ENCODE data around the gene COLGALT1. TPM values are rescaled to one million over a fixed set of nuclear protein-coding genes. Genes with fewer than 3 reads are reported as not detected.

COLGALT1 gene
- total and polyA plus RNA-seq, 10 of the 15 experiments (the other 5 are each of a cell fraction or from before 2014, with no cell fraction given) = 1.2 to 78.8 (median 29.8) TPM

GRCh38 chr19:17579661-17580244 is 24.3 kb downstream of the COLGALT1 start (continued):
- TF ChIP-seq JUND (IDR thresholded peaks at IDR 0.05; ENCODE audit: low read depth, low read length) (no peak), ATF3 (IDR thresholded peaks at IDR 0.05; ENCODE audit: borderline replicate concordance, extremely low read depth, low read depth, low read length) (no peak), SP1 (IDR thresholded peaks at IDR 0.05; ENCODE audit: low read depth, low read length) (peak; percentile 32), E2F4 (IDR thresholded peaks at IDR 0.05; ENCODE audit: low read depth, low read length) (no peak), RCOR1 (conservative IDR thresholded peaks at IDR 0.05; ENCODE audit: low read depth, low read length) (no peak), BACH1 (IDR thresholded peaks at IDR 0.05; ENCODE audit: borderline replicate concordance) (no peak)

DNA sequence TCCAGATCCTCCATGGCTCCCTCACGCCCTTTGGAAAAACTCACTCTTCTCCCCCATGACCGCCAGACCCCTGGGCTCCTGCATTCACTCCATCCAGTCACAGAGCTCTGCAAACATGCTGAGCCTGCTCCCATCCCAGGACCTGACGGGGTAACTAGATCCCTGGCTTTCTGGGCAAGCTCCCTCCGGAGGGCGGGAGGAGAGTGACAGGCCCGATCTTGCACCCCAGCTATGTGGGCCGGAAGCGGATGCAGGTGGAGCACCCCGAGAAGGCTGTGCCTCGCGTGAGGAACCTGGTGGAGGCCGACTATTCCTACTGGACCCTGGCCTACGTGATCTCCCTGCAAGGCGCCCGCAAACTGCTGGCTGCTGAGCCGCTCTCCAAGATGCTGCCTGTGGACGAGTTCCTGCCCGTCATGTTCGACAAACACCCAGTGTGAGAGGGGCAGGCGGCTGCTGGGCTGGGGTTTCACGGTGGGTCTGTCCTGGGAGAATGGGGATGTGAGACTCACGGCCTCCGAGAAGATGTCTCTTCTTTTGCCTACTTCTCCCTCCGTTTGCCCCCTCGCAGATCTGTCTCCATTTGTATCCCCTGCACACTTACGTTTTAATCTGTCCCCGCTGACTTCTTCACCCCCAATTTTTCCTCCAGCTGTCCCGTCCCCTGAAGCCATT is 25.2 kb downstream of the COLGALT1 start:
- intact Hi-C loops (cut with micrococcal nuclease; ENCODE audit: unreplicated experiment) = no loop called here
- H3K9me3 ChIP-seq (replicated peaks; ENCODE audit: control insufficient read depth, insufficient read depth, low read length) = no peaks in the 10 kb centered on the region
- SMC1A ChIA-PET (ENCODE audit: uncharacterized antibody, unreplicated experiment) = no interaction called here

More for the DNA sequence above, 25.2 kb downstream of the COLGALT1 start:
- WGBS (ENCODE audit: insufficient coverage, insufficient replicate concordance, low lambda C conversion rate, missing lambda C conversion rate) = 94% methylated on average over 28 of the region's 28 CpGs
- in situ Hi-C loops (cut with MboI) = no loop called here
- DNase-seq (ENCODE audit: low read depth, low spot score) (no peak), FAIRE-seq (no peak), ATAC-seq (no peak)
- Histone ChIP-seq H3K27ac (ENCODE audit: control insufficient read depth, insufficient read depth) (no peak overlapping the region), H3K27me3 (replicated peaks in 1 of 2; ENCODE audit: control insufficient read depth in 2 of 2, insufficient read depth in 2 of 2, low read length in 1 of 2) (no peaks in the 10 kb centered on the region), H3K4me1 (ENCODE audit: control insufficient read depth, insufficient read depth, low read length) (no peaks in the 10 kb centered on the region), H3K9ac (ENCODE audit: control insufficient read depth, insufficient read depth, low read length) (no peak overlapping the region), H3K4me3 (no peak overlapping the region), H2AFZ (ENCODE audit: control insufficient read depth, low read depth, low read length) (no peak overlapping the region), H3K36me3 (ENCODE audit: control insufficient read depth in 2 of 2, insufficient read depth in 2 of 2, low read length in 1 of 2) (peaks cover 8 to 30% of the 10 kb centered on the region in 2 experiments; a peak in 3 of 4 replicates), H4K20me1 (ENCODE audit: control insufficient read depth, insufficient read depth) (no peaks in the 10 kb centered on the region), H3K4me2 (ENCODE audit: control insufficient read depth, insufficient read depth) (no peak overlapping the region), H3K79me2 (ENCODE audit: control insufficient read depth, insufficient read depth, low read length) (no peaks in the 10 kb centered on the region)
- CTCF ChIA-PET = interaction anchor here (1.2 kb wide), 1 partner anchor 84 kb away, joined by 5 read pairs; no protein-coding TSS in a partner anchor
- BruUV-seq (replicated peaks) = no TSS peak
- POLR2A ChIA-PET = interaction anchor here (1.0 kb wide), 1 partner anchor 270 kb away, joined by 3 read pairs; no protein-coding TSS in a partner anchor
- RAD21 ChIA-PET (ENCODE audit: unreplicated experiment) = no interaction called here
- TF ChIP-seq, protein P1, sequence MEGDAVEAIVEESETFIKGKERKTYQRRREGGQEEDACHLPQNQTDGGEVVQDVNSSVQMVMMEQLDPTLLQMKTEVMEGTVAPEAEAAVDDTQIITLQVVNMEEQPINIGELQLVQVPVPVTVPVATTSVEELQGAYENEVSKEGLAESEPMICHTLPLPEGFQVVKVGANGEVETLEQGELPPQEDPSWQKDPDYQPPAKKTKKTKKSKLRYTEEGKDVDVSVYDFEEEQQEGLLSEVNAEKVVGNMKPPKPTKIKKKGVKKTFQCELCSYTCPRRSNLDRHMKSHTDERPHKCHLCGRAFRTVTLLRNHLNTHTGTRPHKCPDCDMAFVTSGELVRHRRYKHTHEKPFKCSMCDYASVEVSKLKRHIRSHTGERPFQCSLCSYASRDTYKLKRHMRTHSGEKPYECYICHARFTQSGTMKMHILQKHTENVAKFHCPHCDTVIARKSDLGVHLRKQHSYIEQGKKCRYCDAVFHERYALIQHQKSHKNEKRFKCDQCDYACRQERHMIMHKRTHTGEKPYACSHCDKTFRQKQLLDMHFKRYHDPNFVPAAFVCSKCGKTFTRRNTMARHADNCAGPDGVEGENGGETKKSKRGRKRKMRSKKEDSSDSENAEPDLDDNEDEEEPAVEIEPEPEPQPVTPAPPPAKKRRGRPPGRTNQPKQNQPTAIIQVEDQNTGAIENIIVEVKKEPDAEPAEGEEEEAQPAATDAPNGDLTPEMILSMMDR (IDR thresholded peaks at IDR 0.05 in 2 of 3, conservative IDR thresholded peaks at IDR 0.05 in 1 of 3; ENCODE audit: control insufficient read depth in 2 of 3, extremely low read depth in 1 of 3, insufficient read depth in 1 of 3, low read depth in 3 of 3, low read length in 3 of 3) = 0 out of 6 replicates have a peak, but pooled peaks of 1 of the 3 experiments have one; percentile 4
- TF ChIP-seq BCL11A (IDR thresholded peaks at IDR 0.05; ENCODE audit: low read depth, low read length) = no peak
- TF ChIP-seq POLR2A (IDR thresholded peaks at IDR 0.05; ENCODE audit: low read depth, low read length) = 0 out of 2 replicates have a peak, but pooled peaks have one; percentile 9

Measured in GM12878 (cell line).